Endothelial cell of umbilical vein (primary cell): Measurements from ENCODE around the gene ATOSA. TPM values are rescaled to one million over a fixed set of nuclear protein-coding genes. Genes with fewer than 3 reads are reported as not detected.

Source experiments
- BruUV-seq: library from RNA; stranded (reverse); fragments of 400-500 nt; replicated peaks from 2 replicates; lab custom pipeline; 2021; lab: Mats Ljungman, UMichigan
- CTCF ChIA-PET: fragments of 300-600, 350-600 bp; sonication (Branson Sonifier 250); formaldehyde crosslinking; loops from one replicate; lab custom pipeline; 2021; ENCODE audit warnings: antibody characterized with exemption, inconsistent platforms; lab: Charles Lee
- POLR2A ChIA-PET: fragments of 300-600, 350-600 bp; sonication (Branson Sonifier 250); formaldehyde crosslinking; loops from one replicate; lab custom pipeline; 2021; ENCODE audit warnings: antibody characterized with exemption, inconsistent platforms; lab: Charles Lee
- DNase-seq: peaks from one replicate; pipeline ENCODE4 v3.0.0-alpha.2; 2011; ENCODE audit warnings: low read depth, low spot score
- FAIRE-seq: peaks from 2 replicates; lab custom pipeline; 2011; peaks lifted over from hg19 to GRCh38; lab: Jason Lieb, UNC
- H2AFZ ChIP-seq: 2 replicates; pipeline ENCODE4 v1.6.0; 2012; ENCODE audit warnings: low read depth, low read length, control low read depth, inconsistent platforms
- H3K27ac ChIP-seq: 2 replicates; pipeline ENCODE4 v1.5.1; 2011; ENCODE audit warnings: low read depth, mild to moderate bottlenecking, control low read depth, low read length, moderate library complexity; ENCODE audit not compliant: insufficient read depth
- H3K27me3 ChIP-seq, 2 experiments: 2 replicates each; pipeline versions ENCODE4 v1.6.0 to v1.6.1; 2011; ENCODE audit warnings: low read length in 2 of 2, mixed read lengths in 1 of 2; ENCODE audit not compliant: control insufficient read depth in 2 of 2, insufficient read depth in 2 of 2
- H3K36me3 ChIP-seq, 2 experiments: 2 replicates in 1 of 2; 3 replicates in 1 of 2; pipeline ENCODE4 v1.5.1; 2011; ENCODE audit warnings: low read length in 2 of 2, mild to moderate bottlenecking in 1 of 2, moderate library complexity in 1 of 2; ENCODE audit not compliant: control insufficient read depth in 2 of 2, insufficient read depth in 2 of 2; ENCODE audit errors: extremely low read depth in 1 of 2
- H3K4me1 ChIP-seq: 3 replicates; pipeline ENCODE4 v1.5.1; 2011; ENCODE audit warnings: mild to moderate bottlenecking, low read length; ENCODE audit not compliant: control insufficient read depth, insufficient read depth; ENCODE audit errors: extremely low read depth
- H3K4me2 ChIP-seq: 2 replicates; pipeline ENCODE4 v1.6.1; 2011; ENCODE audit warnings: low read length, control low read depth, mixed read lengths; ENCODE audit not compliant: insufficient read depth
- H3K4me3 ChIP-seq, 3 experiments: fragments of 200-600 bp in 1 of 3; sonication (generic), shearing (Covaris generic) in 1 of 3; replicated peaks in 1 of 3; 2 replicates each; pipeline ENCODE4 v1.5.1; 2011 to 2016; ENCODE audit warnings: control low read depth in 3 of 3, low read length in 3 of 3, mild to moderate bottlenecking in 2 of 3, inconsistent platforms in 1 of 3, low read depth in 1 of 3, moderate library complexity in 1 of 3; ENCODE audit not compliant: insufficient read depth in 1 of 3
- H3K79me2 ChIP-seq: 2 replicates; pipeline ENCODE4 v1.6.0; 2012; ENCODE audit warnings: low read length, inconsistent platforms; ENCODE audit not compliant: control insufficient read depth, insufficient read depth
- H3K9ac ChIP-seq: replicated peaks from 2 replicates; pipeline ENCODE3; 2011; ENCODE audit warnings: low read length, control low read depth; ENCODE audit not compliant: insufficient read depth; ENCODE audit errors: extremely low read depth
- H3K9me1 ChIP-seq: replicated peaks from 3 replicates; pipeline ENCODE4 v1.6.0; 2011; ENCODE audit warnings: mild to moderate bottlenecking, low read length; ENCODE audit not compliant: control insufficient read depth, insufficient read depth; ENCODE audit errors: extremely low read depth
- H3K9me3 ChIP-seq: replicated peaks from 2 replicates; pipeline ENCODE4 v1.5.1; 2012; ENCODE audit warnings: low read length, inconsistent platforms; ENCODE audit not compliant: control insufficient read depth, insufficient read depth
- H4K20me1 ChIP-seq: replicated peaks from 2 replicates; pipeline ENCODE3; 2011; ENCODE audit warnings: mild to moderate bottlenecking, low read length; ENCODE audit not compliant: control insufficient read depth, insufficient read depth; ENCODE audit errors: extremely low read depth
- EZH2 ChIP-seq: IDR thresholded peaks from 2 replicates; pipeline ENCODE4 v1.6.1; 2012; ENCODE audit warnings: borderline replicate concordance, low read depth, mild to moderate bottlenecking, moderate library complexity, low read length, inconsistent platforms; ENCODE audit not compliant: severe bottlenecking
- FOS ChIP-seq: IDR thresholded peaks from 2 replicates; pipeline ENCODE4 v1.6.1; 2011; ENCODE audit warnings: mild to moderate bottlenecking, low read length, moderate library complexity, borderline replicate concordance; ENCODE audit not compliant: insufficient read depth
- GATA2 ChIP-seq: IDR thresholded peaks from 2 replicates; pipeline ENCODE4 v1.7.0; 2011; ENCODE audit warnings: low read depth, mild to moderate bottlenecking, moderate library complexity, mixed read lengths, low read length; ENCODE audit not compliant: insufficient read length, insufficient read depth
- JUN ChIP-seq: IDR thresholded peaks from 2 replicates; pipeline ENCODE4 v1.6.1; 2011; ENCODE audit warnings: borderline replicate concordance, low read depth; ENCODE audit not compliant: insufficient read length, insufficient read depth
- MYC ChIP-seq: IDR thresholded peaks from one replicate; pipeline ENCODE4 v1.6.1; 2011; ENCODE audit warnings: mild to moderate bottlenecking, low read depth, low read length
- POLR2A ChIP-seq: IDR thresholded peaks from 2 replicates; pipeline ENCODE4 v1.6.1; 2012; ENCODE audit warnings: low read depth, mild to moderate bottlenecking, control low read depth, low read length
- POLR2AphosphoS5 ChIP-seq: IDR thresholded peaks from 2 replicates; pipeline ENCODE4 v1.6.1; 2012; ENCODE audit warnings: low read depth, mild to moderate bottlenecking, control low read depth, low read length, moderate library complexity; ENCODE audit not compliant: insufficient read depth
- dilution Hi-C: fragments of 300-500 bp; cut with MboI; formaldehyde crosslinking; loops from one replicate; pipeline ENCODE4 v1.15.0; 2019; ENCODE audit warnings: low sequenced_read_pairs; ENCODE audit not compliant: extremely low pct_ligation_motif_present
- intact Hi-C: fragments of 100-400 bp; cut with micrococcal nuclease; formaldehyde crosslinking; loops from one replicate; pipeline ENCODE4 v1.10.0; 2022
- polyA plus RNA-seq, 4 experiments: library from polyadenylated mRNA; depleted of rRNA in 3 of 4; stranded (reverse) in 3 of 4; unstranded in 1 of 4; fragments of >200 nt; gene quantifications; 2 replicates each; pipeline versions ENCODE4 v1.2.1 to v1.2.3, GENCODE V29; 2011 to 2012; ENCODE audit warnings: missing spikeins in 1 of 4
- total RNA-seq: library from RNA; stranded (reverse); gene quantifications from 2 replicates; pipeline ENCODE4 v1.2.3, GENCODE V29; 2021
- TF ChIP-seq, protein P1 (sequence below), 2 donors: IDR thresholded peaks; 1 replicate in 1 of 2; 2 replicates in 1 of 2; pipeline ENCODE4 v1.5.1; 2011; ENCODE audit warnings: low read length in 2 of 2, mild to moderate bottlenecking in 2 of 2, moderate library complexity in 2 of 2, control low read depth in 1 of 2, inconsistent platforms in 1 of 2, low read depth in 1 of 2; ENCODE audit not compliant: insufficient read depth in 1 of 2; ENCODE audit errors: extremely low read depth in 1 of 2

ATOSA gene
- total and polyA plus RNA-seq, 2 donors (not counting 3 experiments of a cell fraction or from before 2014, with no cell fraction given) = 19.4 to 41.1 TPM

DNA sequence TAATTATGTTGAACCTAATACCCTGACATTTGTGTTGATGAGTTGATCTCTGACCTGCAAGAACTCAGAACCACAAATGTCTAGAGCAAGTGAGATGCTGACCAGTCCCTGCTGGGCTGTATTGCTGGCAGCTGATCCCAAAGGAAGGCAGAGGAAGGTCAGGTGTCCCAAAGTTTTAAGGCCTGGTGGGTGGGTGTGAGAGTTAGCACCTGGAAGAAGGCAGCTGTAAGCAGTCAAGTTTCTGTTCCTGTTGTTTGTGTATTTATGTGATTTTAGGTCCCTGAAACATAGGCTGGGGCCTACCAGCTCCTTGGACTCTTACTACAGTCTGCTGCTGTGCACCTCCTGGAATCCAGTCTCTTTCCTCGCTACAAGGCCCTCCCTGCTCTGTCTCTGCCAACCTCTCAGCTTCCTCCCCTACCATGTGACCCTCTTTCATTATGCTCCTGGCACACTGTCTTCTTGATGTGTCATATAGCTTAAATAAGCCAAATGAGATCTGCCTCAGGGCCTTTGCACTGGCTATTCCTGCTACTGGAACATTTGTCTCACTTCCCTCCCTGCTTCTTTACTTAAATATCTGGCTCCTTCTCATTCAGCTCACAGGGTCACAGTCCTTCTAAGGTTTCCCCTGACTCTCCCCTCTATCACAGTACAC lies 31.0 kb upstream of the ATOSA start:
- Histone ChIP-seq H3K27ac (no peak overlapping the region), H3K9me3 (no peaks in the 10 kb centered on the region), H3K36me3 (no peaks in the 10 kb centered on the region), H4K20me1 (no peaks in the 10 kb centered on the region), H3K79me2 (no peaks in the 10 kb centered on the region), H3K9ac (no peak overlapping the region), H2AFZ (no peak overlapping the region), H3K9me1 (no peaks in the 10 kb centered on the region), H3K4me2 (no peak overlapping the region), H3K27me3 (peaks cover 5 to 14% of the 10 kb centered on the region in 2 experiments), H3K4me3 (no peak overlapping the region), H3K4me1 (no peaks in the 10 kb centered on the region)
- dilution Hi-C loops = no loop called here
- POLR2A ChIA-PET = no interaction called here
- TF ChIP-seq POLR2AphosphoS5 (no peak), JUN (no peak), GATA2 (no peak), MYC (no peak), EZH2 (no peak), FOS (no peak), POLR2A (no peak)
- TF ChIP-seq, protein P1, sequence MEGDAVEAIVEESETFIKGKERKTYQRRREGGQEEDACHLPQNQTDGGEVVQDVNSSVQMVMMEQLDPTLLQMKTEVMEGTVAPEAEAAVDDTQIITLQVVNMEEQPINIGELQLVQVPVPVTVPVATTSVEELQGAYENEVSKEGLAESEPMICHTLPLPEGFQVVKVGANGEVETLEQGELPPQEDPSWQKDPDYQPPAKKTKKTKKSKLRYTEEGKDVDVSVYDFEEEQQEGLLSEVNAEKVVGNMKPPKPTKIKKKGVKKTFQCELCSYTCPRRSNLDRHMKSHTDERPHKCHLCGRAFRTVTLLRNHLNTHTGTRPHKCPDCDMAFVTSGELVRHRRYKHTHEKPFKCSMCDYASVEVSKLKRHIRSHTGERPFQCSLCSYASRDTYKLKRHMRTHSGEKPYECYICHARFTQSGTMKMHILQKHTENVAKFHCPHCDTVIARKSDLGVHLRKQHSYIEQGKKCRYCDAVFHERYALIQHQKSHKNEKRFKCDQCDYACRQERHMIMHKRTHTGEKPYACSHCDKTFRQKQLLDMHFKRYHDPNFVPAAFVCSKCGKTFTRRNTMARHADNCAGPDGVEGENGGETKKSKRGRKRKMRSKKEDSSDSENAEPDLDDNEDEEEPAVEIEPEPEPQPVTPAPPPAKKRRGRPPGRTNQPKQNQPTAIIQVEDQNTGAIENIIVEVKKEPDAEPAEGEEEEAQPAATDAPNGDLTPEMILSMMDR (IDR thresholded peaks at IDR 0.05; ENCODE audit: extremely low read depth in 1 of 2, insufficient read depth in 1 of 2, low read depth in 1 of 2, low read length in 2 of 2) = no peak
- BruUV-seq = no TSS peak
- DNase-seq (no peak), FAIRE-seq (no peak)
- intact Hi-C loops = no loop called here
- CTCF ChIA-PET = interaction anchor here (1.3 kb wide), 1 partner anchor 25 kb away, joined by 4 read pairs; no protein-coding TSS in a partner anchor
